Suppressor macrophage treated with lipopolysaccharide for 1 hour (primary cell): Measurements from ENCODE around the gene SLC6A18.
A peak's percentile ranks its signal among the peaks of the same experiment; 100 is the strongest.

Source experiments
- DNase-seq, 3 donors: peaks; one replicate each; pipeline ENCODE4 v3.0.0-alpha.2; 2020 to 2022

SLC6A18 gene

DNA sequence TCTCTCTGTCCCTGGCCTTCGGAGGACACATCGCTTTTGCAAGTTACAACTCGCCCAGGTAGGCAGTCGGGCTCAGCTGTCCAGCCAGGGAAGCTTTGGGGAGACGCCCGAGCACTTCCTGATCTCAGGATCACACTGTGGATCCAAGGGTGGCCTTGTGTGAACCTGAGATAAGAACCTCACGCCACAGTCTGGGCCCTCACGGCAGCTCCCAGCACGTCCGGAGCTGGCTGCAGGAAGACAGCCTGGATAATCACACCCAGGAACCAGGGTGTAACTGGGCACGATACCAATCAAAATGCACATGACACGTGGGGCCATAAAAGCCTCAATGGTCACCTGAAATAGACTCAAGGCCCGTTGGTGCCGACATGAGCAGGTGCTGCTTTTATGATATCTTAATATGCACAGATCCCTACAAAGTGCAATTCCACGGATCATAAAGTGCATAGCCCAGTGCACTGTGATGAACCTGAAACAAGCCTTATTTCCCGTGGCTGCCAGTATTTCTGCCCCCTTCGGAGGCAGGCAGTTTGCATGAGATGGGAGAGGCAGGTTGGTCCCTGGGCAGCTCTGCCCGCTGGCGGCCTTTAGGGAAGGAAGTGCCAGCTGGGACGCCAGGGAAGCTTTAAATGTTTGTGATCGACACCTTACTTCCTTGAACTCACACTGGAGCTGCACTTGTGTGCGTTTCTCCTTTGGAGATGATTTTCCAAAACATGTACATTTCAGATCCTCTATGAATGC lies 14.5 kb downstream of the SLC6A18 start:
- DNase-seq = no peak

DNA sequence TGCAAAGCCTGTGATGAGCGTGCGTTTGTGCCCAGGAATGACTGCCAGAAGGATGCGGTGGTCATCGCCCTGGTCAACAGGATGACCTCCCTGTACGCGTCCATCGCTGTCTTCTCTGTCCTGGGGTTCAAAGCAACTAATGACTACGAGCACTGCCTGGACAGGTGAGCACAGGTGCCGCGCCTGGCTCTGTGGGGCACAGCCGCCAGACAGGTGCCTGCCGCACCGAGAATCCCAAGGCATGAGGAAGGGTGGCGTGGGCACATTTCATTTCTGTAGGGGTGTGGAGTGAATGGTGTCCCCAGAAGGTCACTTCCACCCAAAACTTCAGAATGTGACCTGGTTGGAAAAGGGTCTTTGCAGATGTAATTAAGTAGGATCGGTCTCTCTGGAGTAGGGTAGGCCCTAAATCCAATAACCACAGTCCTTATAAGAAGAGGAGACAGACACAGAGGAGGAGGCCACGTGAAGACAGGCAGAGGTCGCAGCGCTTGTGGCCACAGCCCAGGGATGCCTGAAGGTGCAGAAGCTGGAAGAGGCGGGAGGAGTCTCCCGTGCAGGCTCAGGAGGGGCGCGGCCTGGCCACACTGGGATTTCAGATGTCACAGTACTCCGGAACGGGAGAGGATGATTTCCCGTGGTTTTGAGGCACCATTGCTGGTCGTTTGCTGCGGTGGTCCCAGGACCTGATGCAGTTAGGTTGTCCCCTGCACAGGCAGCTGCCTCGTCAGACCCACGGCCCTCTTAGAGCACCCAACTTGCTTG lies 15.5 kb downstream of the SLC6A18 start:
- no peak for DNase-seq

DNA sequence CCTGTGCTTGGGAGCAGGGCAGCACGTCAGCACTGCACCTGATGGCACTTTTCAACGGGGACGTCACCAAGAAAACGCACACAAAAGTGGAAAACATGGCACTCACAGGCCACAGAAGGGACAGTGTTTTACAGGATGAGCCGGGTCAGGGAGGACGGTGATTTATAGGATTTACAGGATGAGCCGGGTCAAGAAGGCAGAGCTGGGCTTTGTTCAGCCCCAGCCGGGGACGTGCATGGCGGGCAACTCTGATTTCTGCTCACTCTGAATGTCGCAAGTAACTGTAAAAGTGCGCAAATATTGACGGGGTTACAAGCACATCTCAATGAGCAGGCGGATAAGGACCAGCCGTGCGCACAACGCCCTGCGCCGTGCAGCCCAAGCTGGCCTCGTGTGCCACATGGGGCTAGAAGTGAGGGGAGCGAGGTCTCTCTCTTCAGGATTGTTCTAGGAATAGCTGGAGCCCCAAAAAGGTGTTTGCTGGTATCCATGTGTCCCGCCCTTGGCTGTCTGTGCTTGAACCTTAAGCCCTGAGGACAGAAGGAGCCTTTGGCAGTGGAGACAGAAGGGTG lies 16.4 kb downstream of the SLC6A18 start:
- no peak for DNase-seq

DNA sequence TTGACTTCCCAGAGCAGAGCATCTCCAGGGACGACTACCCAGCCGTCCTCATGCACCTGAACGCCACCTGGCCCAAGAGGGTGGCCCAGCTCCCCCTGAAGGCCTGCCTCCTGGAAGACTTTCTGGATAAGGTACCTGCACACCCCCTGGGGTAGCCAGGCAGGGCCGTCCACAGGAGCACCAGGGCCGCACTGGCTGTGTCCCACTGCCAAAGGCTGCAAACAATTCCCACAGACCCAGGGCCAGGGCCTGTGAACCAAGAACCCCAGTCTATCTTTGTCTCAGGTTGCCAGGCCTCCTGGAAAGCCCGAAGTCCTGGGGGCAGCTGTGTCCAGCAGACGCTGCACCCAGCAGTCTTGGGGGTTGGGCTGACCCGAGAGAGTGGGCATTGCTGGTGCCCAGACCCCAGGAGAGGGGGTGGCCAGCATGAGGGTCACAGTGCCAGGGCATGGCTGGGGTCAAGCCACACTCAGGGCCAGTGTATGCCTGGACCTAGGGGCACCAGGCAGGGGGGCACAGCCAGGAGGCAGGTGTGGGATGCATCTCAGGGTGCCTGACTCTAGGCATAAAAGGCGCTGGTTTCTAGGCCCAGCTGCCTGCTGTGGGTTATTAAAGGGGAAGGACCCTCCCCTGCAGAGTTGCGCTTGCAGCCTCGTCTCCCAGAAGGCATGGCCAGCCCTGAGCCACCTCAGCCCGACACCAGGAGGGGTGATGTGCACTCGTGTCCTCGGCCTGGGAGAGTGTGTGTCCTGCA lies 17.7 kb downstream of the SLC6A18 start:
- no peak for DNase-seq

DNA sequence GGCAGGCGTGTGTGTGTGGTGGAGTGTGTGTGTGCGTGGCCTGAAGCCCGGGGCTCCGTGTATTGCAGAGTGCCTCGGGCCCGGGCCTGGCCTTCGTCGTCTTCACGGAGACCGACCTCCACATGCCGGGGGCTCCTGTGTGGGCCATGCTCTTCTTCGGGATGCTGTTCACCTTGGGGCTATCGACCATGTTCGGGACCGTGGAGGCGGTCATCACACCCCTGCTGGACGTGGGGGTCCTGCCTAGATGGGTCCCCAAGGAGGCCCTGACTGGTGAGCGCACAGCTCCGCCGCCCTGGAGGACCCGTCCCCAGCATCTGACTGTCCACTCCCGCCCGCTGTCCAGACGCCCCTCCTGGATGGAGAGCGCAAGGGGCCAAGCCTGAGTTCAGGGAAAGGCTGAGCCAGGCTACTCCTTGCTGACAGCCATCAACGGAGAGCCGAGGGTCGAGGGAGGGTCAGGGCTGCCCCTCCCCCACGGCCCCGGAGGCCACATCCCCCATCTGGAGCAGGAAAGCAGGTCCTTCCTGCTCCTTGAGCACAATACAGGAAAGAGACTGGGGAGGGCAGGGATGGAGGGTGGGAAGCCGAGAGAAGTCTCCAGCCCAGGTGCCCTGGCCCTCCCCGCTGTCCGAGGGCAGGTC lies 18.4 kb downstream of the SLC6A18 start:
- DNase-seq = no peak

DNA sequence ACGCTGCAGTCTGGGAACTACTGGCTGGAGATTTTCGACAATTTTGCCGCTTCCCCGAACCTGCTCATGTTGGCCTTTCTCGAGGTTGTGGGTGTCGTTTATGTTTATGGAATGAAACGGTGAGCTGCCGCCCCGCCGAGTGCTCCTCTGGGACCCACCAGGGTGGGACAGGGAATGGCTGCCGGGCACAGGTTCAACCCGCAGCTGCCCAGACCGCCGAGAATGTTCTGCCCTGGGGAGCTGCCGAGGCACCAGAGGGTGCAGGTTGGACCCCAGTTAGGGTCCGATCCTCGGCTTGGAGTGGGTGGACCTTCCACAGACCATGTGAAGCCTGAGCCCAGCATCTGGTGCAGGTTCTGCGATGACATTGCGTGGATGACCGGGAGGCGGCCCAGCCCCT lies 19.1 kb downstream of the SLC6A18 start:
- no peak for DNase-seq

DNA sequence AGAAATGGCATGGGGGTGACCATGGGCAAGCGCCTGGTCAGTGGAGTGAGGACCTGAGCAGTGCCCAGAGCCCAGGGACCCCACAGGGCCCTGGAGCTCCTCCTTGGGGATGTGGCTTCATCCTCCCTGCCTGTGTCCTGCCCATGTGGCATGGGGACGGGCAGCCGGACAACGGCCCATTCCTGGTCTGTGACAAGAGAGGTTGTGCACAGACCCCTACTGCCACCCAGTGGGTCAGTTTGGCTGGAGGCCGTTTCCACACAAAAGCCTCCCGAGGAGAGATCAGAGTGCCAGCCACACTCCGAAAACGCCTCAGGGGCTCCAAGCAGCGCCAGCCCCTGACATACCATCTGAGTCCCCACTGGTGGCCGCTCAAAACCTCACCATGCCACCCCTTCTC lies 19.8 kb downstream of the SLC6A18 start:
- no peak for DNase-seq

DNA sequence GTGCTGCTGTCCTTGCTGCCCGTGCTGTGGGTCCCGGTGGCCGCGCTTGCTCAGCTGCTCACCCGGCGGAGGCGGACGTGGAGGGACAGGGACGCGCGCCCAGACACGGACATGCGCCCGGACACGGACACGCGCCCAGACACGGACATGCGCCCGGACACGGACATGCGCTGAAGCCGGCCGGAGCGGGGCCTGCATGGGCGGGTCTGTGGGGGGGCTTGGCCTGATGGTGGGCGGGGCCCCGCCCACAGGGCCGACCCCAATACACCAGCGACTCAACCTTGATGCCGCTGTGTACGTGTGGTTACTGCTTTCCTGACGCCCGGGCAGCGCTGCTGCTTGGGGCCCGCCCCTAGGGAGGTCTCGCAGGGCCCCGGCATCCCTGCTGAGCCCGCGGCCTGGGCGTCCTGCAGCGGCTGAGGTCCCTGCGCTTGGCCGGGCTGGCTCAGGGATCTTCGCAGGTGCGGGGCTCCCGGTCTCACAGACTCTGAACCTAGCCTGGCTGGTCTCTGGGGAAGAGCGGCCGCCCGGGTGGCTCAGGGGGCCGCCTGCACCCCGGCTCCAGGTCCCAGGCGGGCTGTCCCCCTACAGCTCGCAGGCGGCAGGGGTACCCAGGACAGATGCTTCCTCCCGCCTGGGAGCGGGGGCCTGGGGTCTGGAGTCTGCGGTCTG lies 20.9 kb downstream of the SLC6A18 start:
- DNase-seq = no peak

DNA sequence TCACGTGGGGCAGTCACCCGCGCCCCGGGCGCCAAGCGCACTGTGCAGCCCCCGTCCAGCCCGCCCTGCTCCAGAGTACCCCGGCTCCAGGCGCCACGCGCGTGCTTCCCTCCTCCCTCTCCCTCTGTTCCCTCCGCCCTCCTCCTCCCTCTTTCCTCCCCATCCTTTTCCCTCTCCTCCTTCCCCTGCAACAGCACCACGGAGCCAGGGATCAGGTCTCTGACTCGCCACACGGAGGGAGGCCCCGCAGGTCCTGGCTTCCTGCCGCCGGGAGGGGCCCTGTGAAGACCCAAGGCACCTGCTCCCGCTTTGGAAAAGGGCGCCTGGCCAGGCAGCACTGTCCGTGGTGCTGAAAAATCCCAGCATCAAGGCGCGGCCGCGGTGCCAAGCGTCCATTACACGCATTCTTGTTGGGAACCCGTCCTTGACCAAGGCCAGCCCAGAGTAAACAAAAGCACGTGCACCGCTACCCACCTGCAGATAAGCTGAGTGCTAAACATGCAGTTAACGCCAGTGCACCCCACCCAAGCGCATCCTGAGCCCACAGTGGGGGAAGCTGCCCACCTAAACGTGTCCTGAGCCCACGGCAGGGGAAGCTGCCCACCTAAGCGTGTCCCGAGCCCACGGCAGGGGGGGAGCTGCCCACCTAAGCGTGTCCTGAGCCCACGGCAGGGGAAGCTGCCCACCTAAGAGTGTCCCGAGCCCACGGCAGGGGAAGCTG lies 21.7 kb downstream of the SLC6A18 start:
- DNase-seq = peak in 2 of 3 donors; percentile 30 to 62

DNA sequence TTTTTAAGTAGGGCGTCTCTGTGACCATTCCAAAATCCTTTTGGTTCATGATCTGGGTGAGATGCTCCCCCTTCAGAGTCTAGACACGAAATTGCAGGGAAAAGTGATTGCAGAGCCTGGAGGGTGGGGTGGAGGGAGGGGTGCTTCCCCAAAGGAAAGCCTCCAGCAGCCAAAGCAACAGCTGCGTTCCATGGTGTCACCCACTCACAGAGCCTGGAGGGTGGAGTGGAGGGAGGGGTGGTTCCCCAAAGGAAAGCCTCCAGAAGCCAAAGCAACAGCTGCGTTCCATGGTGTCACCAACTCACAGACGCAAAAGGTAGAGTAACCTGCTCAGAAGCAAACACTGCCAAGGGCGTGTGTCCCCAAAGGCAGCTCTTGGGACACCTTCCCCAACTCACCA lies 22.6 kb downstream of the SLC6A18 start:
- DNase-seq = no peak

DNA sequence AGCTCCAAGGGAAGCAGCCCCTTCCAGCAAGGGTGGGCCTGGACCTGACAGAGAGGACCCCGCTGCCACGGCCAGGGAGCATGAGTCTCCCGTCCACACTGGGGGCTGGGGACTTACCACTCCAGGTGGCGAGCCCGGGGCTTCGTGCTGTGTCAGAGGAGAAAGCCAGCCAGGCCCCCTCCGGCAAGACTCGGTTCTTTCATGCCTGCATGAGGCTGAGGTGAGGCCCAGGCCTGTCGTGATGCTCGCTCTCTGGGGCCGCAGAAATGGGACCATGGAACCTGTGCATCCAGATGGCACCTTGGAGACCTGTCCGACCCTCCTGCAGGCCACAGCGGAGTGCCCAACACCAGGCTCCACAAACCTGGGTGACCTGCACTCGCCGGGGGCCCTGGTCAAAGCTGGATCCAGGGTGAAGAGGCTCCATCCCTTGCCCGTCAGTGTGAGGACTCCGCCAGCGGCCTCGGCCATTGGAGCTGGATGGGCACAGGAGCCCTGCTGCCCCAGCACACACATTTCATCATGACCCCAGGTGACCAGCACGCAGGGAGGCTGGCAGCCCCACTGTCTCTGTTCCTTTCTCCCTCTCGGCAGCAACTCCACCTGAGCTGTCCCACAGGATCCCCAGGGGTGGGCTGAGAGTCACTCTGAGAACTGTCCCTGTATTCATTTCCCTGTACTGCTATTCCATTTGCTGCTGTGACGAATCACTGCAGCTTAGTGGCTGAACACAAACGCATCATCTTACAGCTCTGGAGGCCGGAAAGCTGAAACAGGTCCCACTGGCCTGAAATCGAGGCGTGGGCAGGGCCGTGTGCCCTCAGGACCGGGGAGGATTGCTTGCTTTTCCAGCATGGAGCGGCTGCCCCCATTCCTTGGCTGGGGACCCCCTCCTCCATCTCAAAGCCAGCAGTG lies 24.4 kb downstream of the SLC6A18 start:
- DNase-seq = no peak

DNA sequence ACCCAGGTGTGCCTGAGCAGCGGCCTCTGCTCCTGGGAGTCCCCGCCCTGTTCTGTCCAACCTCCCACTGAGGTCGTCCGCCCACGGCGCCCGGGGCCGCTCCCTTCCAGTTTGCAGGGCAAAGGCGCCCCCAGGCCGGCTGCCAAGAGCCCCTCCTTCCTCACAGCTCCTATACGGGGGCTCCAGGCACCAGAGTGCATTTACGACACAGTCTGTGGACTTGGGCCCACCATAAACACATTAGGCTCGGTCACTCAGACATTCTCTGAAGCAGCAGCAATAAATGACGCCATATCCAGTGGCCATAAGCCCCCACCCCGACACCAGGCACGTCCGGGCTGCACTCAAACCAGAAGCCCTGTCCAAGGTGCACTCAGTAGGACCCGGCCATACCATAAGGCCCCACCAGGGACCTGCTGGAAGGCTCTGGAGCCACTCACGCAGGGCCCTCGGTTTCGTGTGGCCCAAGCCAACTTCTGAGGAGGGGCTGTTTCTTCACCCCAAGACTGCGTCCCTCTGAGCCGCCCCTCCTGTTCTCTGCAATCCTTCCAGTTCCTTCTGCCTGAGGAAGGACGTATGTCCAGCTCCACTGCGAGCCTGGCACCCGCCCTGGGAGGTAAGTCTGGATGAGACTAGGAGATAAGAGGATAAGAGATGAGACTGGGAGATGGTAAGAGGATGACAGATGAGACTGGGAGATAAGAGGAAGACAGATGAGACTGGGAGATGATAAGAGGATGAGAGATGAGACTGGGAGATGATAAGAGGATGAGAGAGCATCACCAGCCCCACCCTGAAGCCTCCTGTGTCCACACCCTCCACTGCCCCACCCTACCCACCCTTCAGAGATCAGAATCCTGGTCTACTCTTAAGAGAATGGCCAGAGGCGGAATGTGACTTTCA lies 26.7 kb downstream of the SLC6A18 start:
- DNase-seq = no peak

DNA sequence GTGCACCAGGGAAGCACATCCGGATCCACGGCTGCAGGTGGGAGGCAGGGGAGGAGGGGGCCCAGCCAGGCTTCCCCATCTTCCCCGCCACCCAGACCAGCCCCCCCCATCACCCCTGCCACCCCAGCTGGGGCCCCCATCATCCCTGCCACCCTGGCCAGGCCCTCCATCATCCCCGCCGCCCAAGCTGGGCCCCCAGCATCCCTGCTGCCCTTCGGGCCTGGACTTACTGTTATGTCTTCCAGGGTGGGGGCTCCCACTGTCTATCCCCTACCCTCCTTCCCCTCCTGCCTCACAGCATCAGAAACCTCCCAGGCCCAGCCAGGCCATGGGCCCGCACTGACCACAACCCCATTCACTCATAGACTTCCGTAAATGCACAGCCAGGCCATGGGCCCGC lies 27.5 kb downstream of the SLC6A18 start:
- DNase-seq = no peak

DNA sequence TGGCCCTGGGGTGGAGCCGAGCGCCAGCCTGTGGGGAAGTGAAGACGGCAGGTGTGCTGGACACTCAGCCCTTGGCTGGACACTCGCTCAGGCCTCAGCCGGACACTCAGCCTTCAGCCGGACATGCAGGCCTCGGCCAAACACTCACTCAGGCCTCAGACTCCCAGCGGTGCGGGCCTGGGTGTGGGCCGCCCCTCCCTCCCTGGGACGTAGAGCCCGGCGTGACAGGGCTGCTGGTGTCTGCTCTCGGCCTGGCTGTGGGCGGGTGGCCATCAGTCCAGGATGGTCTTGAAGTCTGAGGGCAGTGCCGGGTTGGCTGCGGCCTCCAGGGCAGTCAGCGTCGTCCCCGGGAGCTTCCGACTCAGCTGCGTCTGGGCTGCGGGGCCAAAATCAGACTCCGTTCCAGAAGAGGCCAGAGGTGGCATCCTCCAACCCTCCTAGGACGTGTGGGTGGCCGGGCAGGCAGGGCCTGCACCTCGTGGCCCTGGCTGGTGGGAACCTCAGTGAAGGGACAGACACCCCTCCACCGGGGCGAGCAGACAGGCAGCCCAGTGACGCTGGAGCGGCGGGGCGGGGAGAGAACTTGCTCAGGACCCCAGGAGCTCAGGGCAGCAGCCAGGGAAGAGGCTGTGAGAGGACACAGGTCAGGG lies 28.4 kb downstream of the SLC6A18 start:
- DNase-seq = no peak

DNA sequence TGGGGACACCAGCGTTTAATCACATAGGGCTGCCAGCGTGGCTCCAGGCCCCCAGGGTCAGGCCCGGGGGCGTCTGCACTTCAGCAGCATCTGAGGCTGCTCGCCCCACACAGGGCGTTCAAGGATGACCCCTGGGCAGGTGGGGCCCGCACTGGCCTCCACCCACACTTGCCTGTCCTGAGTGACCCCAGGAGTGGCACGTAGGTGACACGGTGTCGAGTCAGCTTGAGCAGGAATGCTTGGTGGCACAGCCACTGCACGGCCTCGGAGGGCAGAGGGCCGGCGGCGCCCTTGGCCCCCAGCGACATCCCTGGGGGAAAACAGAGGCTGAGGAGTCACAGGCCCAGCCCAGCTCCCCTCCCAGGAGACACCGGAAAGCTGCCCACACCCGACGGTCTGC lies 29.0 kb downstream of the SLC6A18 start:
- no peak for DNase-seq

DNA sequence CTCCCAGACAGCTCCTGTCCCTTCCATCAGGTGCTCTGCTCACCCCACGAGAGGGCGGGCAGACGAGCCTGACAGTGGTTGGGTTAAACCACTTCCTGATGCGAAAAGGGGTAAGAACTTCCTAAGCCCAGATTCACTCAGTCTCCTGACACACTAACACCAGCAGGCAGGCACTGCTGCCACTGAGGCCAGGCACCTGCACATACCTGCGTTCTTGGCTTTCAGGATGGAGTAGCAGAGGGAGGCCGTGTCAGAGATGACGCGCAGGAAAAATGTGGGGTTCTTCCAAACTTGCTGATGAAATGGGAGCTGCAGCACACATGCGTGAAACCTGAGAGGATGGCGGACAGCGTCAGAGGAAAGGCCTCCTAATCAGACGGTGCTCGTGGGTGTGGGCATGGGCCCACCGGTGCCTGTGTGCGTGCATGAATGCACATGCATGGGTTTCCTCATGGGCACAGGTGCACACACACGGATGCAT lies 29.9 kb downstream of the SLC6A18 start:
- DNase-seq = no peak

DNA sequence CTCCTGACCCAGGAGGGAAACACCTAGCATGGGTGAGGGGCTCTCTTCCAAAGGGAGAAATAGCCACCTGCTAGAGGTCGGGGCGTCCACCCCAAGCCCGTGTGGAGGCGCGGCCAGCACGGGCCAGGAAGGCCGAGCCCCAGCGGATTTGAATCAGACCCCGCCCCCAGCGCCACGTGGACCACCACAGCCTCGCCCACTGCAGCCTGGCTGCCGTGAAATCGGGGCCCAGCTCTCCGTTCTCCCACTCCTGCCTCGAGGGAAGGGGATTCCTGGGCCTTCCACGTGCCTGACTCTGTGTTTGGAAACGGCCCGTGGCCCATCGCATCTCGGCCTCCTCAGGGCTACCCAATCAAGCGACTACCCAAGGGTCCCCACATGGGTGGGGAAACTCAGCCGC lies 31.6 kb downstream of the SLC6A18 start:
- no peak for DNase-seq

DNA sequence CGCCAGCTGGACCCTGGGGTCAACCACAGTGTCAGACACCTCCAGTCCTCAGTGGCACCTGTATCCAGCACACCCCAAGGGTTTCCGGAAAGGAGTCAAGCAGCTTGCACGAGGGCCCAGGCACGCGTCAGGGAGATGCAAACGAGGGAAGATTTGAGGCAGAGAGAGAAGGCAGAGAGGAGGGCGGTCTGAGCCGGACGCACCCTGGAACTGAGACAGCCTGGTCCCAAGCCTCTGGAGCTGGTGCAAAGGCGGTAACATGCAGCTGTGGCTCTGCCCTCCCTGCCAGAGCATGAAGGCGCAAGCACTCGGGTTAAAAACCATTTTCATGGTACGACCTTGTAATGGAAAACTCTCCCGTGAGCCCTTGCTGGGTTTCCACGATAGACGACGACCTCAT lies 32.2 kb downstream of the SLC6A18 start:
- no peak for DNase-seq

DNA sequence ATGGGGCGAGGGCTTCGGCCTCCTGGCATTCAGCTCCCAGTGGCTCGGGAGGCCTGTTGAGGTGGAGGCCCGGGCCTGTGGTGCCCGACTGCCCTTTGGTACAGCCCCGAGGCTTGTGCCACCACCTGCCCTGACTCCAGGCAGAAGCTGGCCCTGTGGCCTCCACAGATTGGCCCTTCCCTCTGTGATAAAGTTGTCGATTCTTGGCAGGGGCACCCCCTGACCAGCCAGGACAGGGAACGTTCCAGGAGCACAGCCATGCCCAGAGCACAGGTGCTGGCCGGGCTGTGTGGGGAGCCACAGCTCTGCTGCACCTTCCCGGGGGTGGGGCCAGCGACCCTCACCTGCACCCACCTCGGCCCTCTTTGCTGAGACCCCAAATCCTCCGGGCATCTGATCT lies 32.7 kb downstream of the SLC6A18 start:
- DNase-seq = no peak
